GM12878 (cell line): ENCODE data around the gene OR6P1. TPM values are rescaled to one million over a fixed set of nuclear protein-coding genes. Genes with fewer than 3 reads are reported as not detected.

Experiments
- ATAC-seq: fragments of 200-7000 bp; cut with Tn5 transposase; 3 replicates; pipeline ENCODE4 v1.9.1; 2020; ENCODE audit warnings: mild to moderate bottlenecking, moderate library complexity
- BruUV-seq: library from RNA; stranded (reverse); fragments of 400-500 nt; replicated peaks from 2 replicates; lab custom pipeline; 2021; lab: Mats Ljungman, UMichigan
- CTCF ChIA-PET: fragments of 300-600 bp; sonication (Branson Sonifier 250); formaldehyde crosslinking; extraction: SDS; loops from one replicate; lab custom pipeline; 2021; ENCODE audit warnings: inconsistent platforms; lab: Yijun Ruan, JAX
- POLR2A ChIA-PET: fragments of 350-600 bp; formaldehyde crosslinking; extraction: SDS; loops from one replicate; lab custom pipeline; 2021; ENCODE audit warnings: inconsistent platforms; lab: Charles Lee
- RAD21 ChIA-PET: fragments of 300-600 bp; sonication (Branson Sonifier 250); formaldehyde crosslinking; loops from one replicate; lab custom pipeline; 2023; ENCODE audit warnings: antibody characterized with exemption; ENCODE audit not compliant: unreplicated experiment; lab: Charles Lee
- SMC1A ChIA-PET: fragments of 300-600 bp; sonication (Branson Sonifier 250); formaldehyde crosslinking; loops from one replicate; lab custom pipeline; 2023; ENCODE audit not compliant: unreplicated experiment, uncharacterized antibody; lab: Charles Lee
- DNase-seq: peaks from one replicate; pipeline ENCODE4 v3.0.0-alpha.2; 2011; ENCODE audit warnings: low read depth, low spot score
- FAIRE-seq: peaks from 3 replicates; lab custom pipeline; 2011; peaks lifted over from hg19 to GRCh38; lab: Jason Lieb, UNC
- H2AFZ ChIP-seq: 2 replicates; pipeline ENCODE4 v1.6.0; 2011; ENCODE audit warnings: low read depth, low read length, control low read depth; ENCODE audit not compliant: control insufficient read depth
- H3K27ac ChIP-seq: 2 replicates; pipeline ENCODE4 v1.5.1; 2011; ENCODE audit warnings: control low read depth; ENCODE audit not compliant: control insufficient read depth, insufficient read depth
- H3K27me3 ChIP-seq, 2 experiments: replicated peaks in 1 of 2; 2 replicates each; pipeline versions ENCODE4 v1.6.0 to v1.6.1; 2011; ENCODE audit warnings: low read length in 1 of 2; ENCODE audit not compliant: control insufficient read depth in 2 of 2, insufficient read depth in 2 of 2
- H3K36me3 ChIP-seq, 2 experiments: 2 replicates each; pipeline ENCODE4 v1.5.1; 2011; ENCODE audit warnings: low read length in 1 of 2; ENCODE audit not compliant: control insufficient read depth in 2 of 2, insufficient read depth in 2 of 2
- H3K4me1 ChIP-seq: 2 replicates; pipeline ENCODE4 v1.6.1; 2011; ENCODE audit warnings: mild to moderate bottlenecking, low read length, moderate library complexity, mixed read lengths; ENCODE audit not compliant: control insufficient read depth, insufficient read depth
- H3K4me2 ChIP-seq: 2 replicates; pipeline ENCODE4 v1.6.0; 2011; ENCODE audit warnings: control low read depth; ENCODE audit not compliant: control insufficient read depth, insufficient read depth
- H3K4me3 ChIP-seq: fragments of 200-600 bp; sonication (generic); 2 replicates; pipeline ENCODE4 v1.5.1; 2016
- H3K79me2 ChIP-seq: 2 replicates; pipeline ENCODE4 v1.6.0; 2011; ENCODE audit warnings: low read length; ENCODE audit not compliant: control insufficient read depth, insufficient read depth
- H3K9ac ChIP-seq: 2 replicates; pipeline ENCODE4 v1.8.0; 2011; ENCODE audit warnings: low read length, control low read depth, mixed read lengths; ENCODE audit not compliant: control insufficient read depth, insufficient read depth
- H3K9me3 ChIP-seq: replicated peaks from 3 replicates; pipeline ENCODE4 v1.5.1; 2011; ENCODE audit warnings: mild to moderate bottlenecking, low read length; ENCODE audit not compliant: control insufficient read depth, insufficient read depth
- H4K20me1 ChIP-seq: 2 replicates; pipeline ENCODE4 v1.6.0; 2011; ENCODE audit not compliant: control insufficient read depth, insufficient read depth
- BACH1 ChIP-seq: fragments of 450-650 bp; IDR thresholded peaks from 2 replicates; pipeline ENCODE4 v1.6.1; 2017; ENCODE audit warnings: mild to moderate bottlenecking, borderline replicate concordance
- CEBPB ChIP-seq, 2 experiments: fragments of 150-350 bp in 1 of 2; IDR thresholded peaks; 2 replicates each; pipeline ENCODE4 v1.6.1; 2012 to 2014; ENCODE audit warnings: low read depth in 2 of 2, low read length in 2 of 2, borderline replicate concordance in 1 of 2, inconsistent platforms in 1 of 2
- CHD2 ChIP-seq: IDR thresholded peaks from 2 replicates; pipeline ENCODE4 v1.6.1; 2011; ENCODE audit warnings: low read depth, low read length, improper control_type of control experiment, borderline replicate concordance
- DPF2 ChIP-seq: fragments of 450-650 bp; IDR thresholded peaks from 2 replicates; pipeline ENCODE4 v1.6.1; 2017; ENCODE audit warnings: mild to moderate bottlenecking
- EGR1 ChIP-seq, 2 experiments: IDR thresholded peaks; 1 replicate in 1 of 2; 2 replicates in 1 of 2; pipeline ENCODE4 v1.6.1; 2011 to 2012; ENCODE audit warnings: low read depth in 2 of 2, low read length in 2 of 2, borderline replicate concordance in 1 of 2, mild to moderate bottlenecking in 1 of 2, moderate library complexity in 1 of 2
- IKZF2 ChIP-seq, 2 experiments: fragments of 450-650 bp; IDR thresholded peaks; 2 replicates each; pipeline ENCODE4 v1.6.1; 2017; ENCODE audit warnings: mild to moderate bottlenecking in 2 of 2, moderate library complexity in 2 of 2
- MEF2B ChIP-seq: fragments of 450-650 bp; IDR thresholded peaks from 2 replicates; pipeline ENCODE4 v1.6.1; 2018; ENCODE audit warnings: mild to moderate bottlenecking, moderate library complexity; ENCODE audit not compliant: partially characterized antibody, poor library complexity, severe bottlenecking
- PAX8 ChIP-seq: fragments of 450-650 bp; IDR thresholded peaks from 2 replicates; pipeline ENCODE4 v1.6.1; 2017; ENCODE audit warnings: mild to moderate bottlenecking, moderate library complexity
- RCOR1 ChIP-seq: conservative IDR thresholded peaks from 2 replicates; pipeline ENCODE4 v1.6.1; 2012; ENCODE audit warnings: low read depth, low read length, improper control_type of control experiment
- RFX5 ChIP-seq: IDR thresholded peaks from 2 replicates; pipeline ENCODE4 v1.6.1; 2011; ENCODE audit warnings: low read depth, low read length, improper control_type of control experiment
- SIN3A ChIP-seq: IDR thresholded peaks from 2 replicates; pipeline ENCODE4 v1.6.1; 2012; ENCODE audit warnings: low read depth, low read length, improper control_type of control experiment
- STAT1 ChIP-seq: fragments of 450-650 bp; conservative IDR thresholded peaks from 2 replicates; pipeline ENCODE4 v1.6.1; 2014; ENCODE audit warnings: antibody characterized with exemption, mild to moderate bottlenecking
- ZNF24 ChIP-seq: fragments of 450-650 bp; IDR thresholded peaks from 2 replicates; pipeline ENCODE4 v1.6.1; 2017; ENCODE audit warnings: antibody characterized with exemption, mild to moderate bottlenecking
- ZZZ3 ChIP-seq: IDR thresholded peaks from 2 replicates; pipeline ENCODE4 v1.6.1; 2011; ENCODE audit warnings: low read depth; ENCODE audit not compliant: control insufficient read depth, insufficient read length
- WGBS: methylation state at CpG from one replicate; pipeline ENCODE4 v1.1.6; 2016; ENCODE audit warnings: low lambda C conversion rate; ENCODE audit not compliant: insufficient replicate concordance, insufficient coverage; ENCODE audit errors: missing lambda C conversion rate; 5-methylcytosine and 5-hydroxymethylcytosine counted together
- in situ Hi-C: fragments of 300-500 bp; cut with MboI; formaldehyde crosslinking; loops from 9 replicates; pipeline ENCODE4 v1.14.3; 2018; ENCODE audit warnings: mixed read lengths
- intact Hi-C: fragments of 100-400 bp; cut with micrococcal nuclease; formaldehyde crosslinking; loops from one replicate; pipeline ENCODE4 v1.14.2; 2022; ENCODE audit not compliant: unreplicated experiment
- polyA plus RNA-seq, 11 experiments: library from polyadenylated mRNA; depleted of rRNA in 4 of 11; unstranded in 6 of 11; stranded (reverse) in 5 of 11; fragments of >200 nt; fragmentation: Nextera tagmentation in 4 of 11; fragmentation: Illumina TruSeq in 1 of 11; extraction: Ambion mirVana in 4 of 11; extraction: Trizol in 1 of 11; gene quantifications; 1 replicate in 1 of 11; 2 replicates in 10 of 11; pipeline versions ENCODE4 v1.2.1 to v1.2.3, GENCODE V29; 2011 to 2016; ENCODE audit warnings: inconsistent platforms in 2 of 11, missing spikeins in 2 of 11, low read depth in 1 of 11
- total RNA-seq, 4 experiments: library from RNA; depleted of rRNA in 3 of 4; stranded (reverse); fragments of >200 nt in 3 of 4; fragmentation: Illumina TruSeq in 1 of 4; extraction: Trizol in 1 of 4; gene quantifications; 2 replicates each; pipeline versions ENCODE4 v1.2.1 to v1.2.3, GENCODE V29; 2013 to 2021
- TF ChIP-seq, protein P1 (sequence below): fragments of 450-650 bp; IDR thresholded peaks from 2 replicates; pipeline ENCODE4 v1.6.1; 2017; ENCODE audit warnings: mild to moderate bottlenecking, moderate library complexity
- TF ChIP-seq, protein P2 (sequence below): IDR thresholded peaks from 2 replicates; pipeline ENCODE4 v1.6.1; 2012; ENCODE audit warnings: low read depth, low read length, improper control_type of control experiment
- TF ChIP-seq, protein P3 (sequence below): fragments of 450-650 bp; formaldehyde crosslinking; IDR thresholded peaks from 2 replicates; pipeline ENCODE4 v1.5.0; 2022; ENCODE audit warnings: mild to moderate bottlenecking, missing genetic modification characterization

OR6P1 gene
- total and polyA plus RNA-seq, 10 of the 15 experiments (the other 5 are each of a cell fraction or from before 2014, with no cell fraction given) = not detected

DNA sequence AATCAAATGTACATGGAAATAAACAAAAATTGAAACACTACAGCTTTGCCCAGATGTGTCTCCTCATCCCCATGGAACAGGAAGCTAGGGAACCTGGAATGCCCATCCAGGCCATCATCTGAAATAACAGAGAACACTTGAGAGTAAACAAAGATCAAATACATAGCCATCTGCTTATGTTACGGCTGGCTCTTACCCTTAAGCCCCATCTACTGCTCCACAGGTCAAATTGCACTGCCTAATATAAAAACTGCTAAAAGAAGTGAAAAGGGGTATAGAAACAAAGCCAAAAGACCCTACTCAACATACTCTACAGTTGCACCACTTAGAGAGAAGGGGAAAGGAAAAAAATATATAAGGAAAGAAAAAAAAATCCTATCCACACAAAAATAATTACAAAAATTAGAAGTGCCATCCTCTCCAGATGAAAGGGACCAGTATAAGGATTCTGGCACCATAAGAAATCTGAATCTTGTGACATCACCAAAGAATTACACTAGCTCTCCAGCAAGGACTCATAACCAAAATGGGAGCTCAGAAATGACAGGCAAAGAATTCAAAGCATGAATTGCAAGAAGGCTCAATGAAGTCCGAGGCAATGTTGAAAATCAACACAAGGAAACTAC lies 43.1 kb downstream of the OR6P1 start:
- H3K4me3 ChIP-seq = no peak overlapping the region
- POLR2A ChIA-PET = no interaction called here
- intact Hi-C loops (no loop called here), in situ Hi-C loops (no loop called here)
- 18% methylated on average over 2 of the region's 2 CpGs for WGBS
- no peaks in the 10 kb centered on the region for H3K4me1 ChIP-seq
- H4K20me1 ChIP-seq = no peaks in the 10 kb centered on the region
- H2AFZ ChIP-seq = no peak overlapping the region
- no peak for FAIRE-seq
- ATAC-seq = no peak
- no peaks in the 10 kb centered on the region for H3K9me3 ChIP-seq
- H3K36me3 ChIP-seq = no peaks in the 10 kb centered on the region
- no TSS peak for BruUV-seq
- SMC1A ChIA-PET = no interaction called here
- RAD21 ChIA-PET = no interaction called here
- no peak for DNase-seq
- no peaks in the 10 kb centered on the region for H3K79me2 ChIP-seq
- H3K27ac ChIP-seq = no peak overlapping the region
- H3K9ac ChIP-seq = no peak overlapping the region
- CTCF ChIA-PET = no interaction called here
- H3K4me2 ChIP-seq = no peak overlapping the region
- H3K27me3 ChIP-seq = no peaks in the 10 kb centered on the region
- TF ChIP-seq RFX5 = no peak
- no peak for TF ChIP-seq DPF2
- no peak for TF ChIP-seq CHD2
- no peak for TF ChIP-seq IKZF2 (IDR thresholded peaks at IDR 0.05)
- TF ChIP-seq PAX8 = no peak
- TF ChIP-seq, protein P1, sequence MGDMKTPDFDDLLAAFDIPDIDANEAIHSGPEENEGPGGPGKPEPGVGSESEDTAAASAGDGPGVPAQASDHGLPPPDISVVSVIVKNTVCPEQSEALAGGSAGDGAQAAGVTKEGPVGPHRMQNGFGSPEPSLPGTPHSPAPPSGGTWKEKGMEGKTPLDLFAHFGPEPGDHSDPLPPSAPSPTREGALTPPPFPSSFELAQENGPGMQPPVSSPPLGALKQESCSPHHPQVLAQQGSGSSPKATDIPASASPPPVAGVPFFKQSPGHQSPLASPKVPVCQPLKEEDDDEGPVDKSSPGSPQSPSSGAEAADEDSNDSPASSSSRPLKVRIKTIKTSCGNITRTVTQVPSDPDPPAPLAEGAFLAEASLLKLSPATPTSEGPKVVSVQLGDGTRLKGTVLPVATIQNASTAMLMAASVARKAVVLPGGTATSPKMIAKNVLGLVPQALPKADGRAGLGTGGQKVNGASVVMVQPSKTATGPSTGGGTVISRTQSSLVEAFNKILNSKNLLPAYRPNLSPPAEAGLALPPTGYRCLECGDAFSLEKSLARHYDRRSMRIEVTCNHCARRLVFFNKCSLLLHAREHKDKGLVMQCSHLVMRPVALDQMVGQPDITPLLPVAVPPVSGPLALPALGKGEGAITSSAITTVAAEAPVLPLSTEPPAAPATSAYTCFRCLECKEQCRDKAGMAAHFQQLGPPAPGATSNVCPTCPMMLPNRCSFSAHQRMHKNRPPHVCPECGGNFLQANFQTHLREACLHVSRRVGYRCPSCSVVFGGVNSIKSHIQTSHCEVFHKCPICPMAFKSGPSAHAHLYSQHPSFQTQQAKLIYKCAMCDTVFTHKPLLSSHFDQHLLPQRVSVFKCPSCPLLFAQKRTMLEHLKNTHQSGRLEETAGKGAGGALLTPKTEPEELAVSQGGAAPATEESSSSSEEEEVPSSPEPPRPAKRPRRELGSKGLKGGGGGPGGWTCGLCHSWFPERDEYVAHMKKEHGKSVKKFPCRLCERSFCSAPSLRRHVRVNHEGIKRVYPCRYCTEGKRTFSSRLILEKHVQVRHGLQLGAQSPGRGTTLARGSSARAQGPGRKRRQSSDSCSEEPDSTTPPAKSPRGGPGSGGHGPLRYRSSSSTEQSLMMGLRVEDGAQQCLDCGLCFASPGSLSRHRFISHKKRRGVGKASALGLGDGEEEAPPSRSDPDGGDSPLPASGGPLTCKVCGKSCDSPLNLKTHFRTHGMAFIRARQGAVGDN = no peak
- TF ChIP-seq STAT1 = no peak
- no peak for TF ChIP-seq MEF2B
- TF ChIP-seq, protein P2, sequence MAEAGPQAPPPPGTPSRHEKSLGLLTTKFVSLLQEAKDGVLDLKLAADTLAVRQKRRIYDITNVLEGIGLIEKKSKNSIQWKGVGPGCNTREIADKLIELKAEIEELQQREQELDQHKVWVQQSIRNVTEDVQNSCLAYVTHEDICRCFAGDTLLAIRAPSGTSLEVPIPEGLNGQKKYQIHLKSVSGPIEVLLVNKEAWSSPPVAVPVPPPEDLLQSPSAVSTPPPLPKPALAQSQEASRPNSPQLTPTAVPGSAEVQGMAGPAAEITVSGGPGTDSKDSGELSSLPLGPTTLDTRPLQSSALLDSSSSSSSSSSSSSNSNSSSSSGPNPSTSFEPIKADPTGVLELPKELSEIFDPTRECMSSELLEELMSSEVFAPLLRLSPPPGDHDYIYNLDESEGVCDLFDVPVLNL = no peak
- no peak for TF ChIP-seq BACH1
- TF ChIP-seq CEBPB (IDR thresholded peaks at IDR 0.05; ENCODE audit: borderline replicate concordance in 1 of 2, low read depth in 2 of 2, low read length in 2 of 2) = no peak
- TF ChIP-seq ZZZ3 = no peak
- no peak for TF ChIP-seq EGR1 (IDR thresholded peaks at IDR 0.05; ENCODE audit: borderline replicate concordance in 1 of 2, low read depth in 2 of 2, low read length in 2 of 2)
- no peak for TF ChIP-seq SIN3A
- no peak for TF ChIP-seq RCOR1
- no peak for TF ChIP-seq ZNF24
- TF ChIP-seq, protein P3, sequence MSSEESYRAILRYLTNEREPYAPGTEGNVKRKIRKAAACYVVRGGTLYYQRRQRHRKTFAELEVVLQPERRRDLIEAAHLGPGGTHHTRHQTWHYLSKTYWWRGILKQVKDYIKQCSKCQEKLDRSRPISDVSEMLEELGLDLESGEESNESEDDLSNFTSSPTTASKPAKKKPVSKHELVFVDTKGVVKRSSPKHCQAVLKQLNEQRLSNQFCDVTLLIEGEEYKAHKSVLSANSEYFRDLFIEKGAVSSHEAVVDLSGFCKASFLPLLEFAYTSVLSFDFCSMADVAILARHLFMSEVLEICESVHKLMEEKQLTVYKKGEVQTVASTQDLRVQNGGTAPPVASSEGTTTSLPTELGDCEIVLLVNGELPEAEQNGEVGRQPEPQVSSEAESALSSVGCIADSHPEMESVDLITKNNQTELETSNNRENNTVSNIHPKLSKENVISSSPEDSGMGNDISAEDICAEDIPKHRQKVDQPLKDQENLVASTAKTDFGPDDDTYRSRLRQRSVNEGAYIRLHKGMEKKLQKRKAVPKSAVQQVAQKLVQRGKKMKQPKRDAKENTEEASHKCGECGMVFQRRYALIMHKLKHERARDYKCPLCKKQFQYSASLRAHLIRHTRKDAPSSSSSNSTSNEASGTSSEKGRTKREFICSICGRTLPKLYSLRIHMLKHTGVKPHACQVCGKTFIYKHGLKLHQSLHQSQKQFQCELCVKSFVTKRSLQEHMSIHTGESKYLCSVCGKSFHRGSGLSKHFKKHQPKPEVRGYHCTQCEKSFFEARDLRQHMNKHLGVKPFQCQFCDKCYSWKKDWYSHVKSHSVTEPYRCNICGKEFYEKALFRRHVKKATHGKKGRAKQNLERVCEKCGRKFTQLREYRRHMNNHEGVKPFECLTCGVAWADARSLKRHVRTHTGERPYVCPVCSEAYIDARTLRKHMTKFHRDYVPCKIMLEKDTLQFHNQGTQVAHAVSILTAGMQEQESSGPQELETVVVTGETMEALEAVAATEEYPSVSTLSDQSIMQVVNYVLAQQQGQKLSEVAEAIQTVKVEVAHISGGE = no peak
